NCI-H1105 treated with DMSO at 0.1 percent for 48 hours (cell line): ENCODE measurements around the gene CAPG.
"Not testable (repeated sequence)": the region's sequence is repeated elsewhere in the genome, so short reads cannot be mapped to it uniquely, and the experiment has no call there.

Source experiments
- DNase-seq: peaks from one replicate; lab custom pipeline; 2025; lab: John Stamatoyannopoulos, UW

The CAPG gene

DNA sequence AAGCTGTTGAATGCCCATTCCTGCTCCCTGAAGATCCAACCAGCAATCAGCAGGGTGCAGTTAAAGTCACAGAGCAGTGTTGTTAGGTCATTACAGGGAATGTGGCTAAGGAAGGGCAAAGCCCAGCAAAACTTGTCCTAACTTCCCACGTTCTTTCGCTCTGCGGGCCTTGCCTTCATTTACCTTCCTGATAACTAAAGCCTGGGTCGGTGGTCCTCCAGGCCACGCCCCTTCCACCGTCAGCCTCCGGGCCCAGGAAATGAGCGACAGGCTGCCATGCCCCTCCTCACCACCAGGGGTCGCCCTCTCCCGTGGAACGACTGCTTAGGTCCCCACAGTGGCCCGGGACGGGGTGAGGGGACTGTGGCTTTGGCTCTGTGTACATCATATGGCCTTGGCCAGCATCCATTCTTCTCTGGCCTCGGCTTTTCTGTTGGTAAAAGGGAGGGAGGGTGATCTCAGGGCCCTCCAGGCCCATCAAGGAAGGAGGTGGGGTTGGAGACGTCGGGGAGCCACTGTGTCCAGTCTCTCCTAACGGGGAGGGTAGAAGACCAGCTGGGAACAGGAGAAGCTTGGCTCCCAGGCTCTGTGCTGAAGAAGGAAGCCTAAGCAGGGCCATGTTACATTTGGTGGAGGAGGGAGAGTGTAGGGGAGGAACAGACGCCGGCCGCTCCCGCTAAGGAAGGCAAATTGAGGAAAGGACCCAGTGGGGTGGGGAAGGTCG is 10.5 kb upstream of the CAPG start:
- DNase-seq = peak; percentile 66

DNA sequence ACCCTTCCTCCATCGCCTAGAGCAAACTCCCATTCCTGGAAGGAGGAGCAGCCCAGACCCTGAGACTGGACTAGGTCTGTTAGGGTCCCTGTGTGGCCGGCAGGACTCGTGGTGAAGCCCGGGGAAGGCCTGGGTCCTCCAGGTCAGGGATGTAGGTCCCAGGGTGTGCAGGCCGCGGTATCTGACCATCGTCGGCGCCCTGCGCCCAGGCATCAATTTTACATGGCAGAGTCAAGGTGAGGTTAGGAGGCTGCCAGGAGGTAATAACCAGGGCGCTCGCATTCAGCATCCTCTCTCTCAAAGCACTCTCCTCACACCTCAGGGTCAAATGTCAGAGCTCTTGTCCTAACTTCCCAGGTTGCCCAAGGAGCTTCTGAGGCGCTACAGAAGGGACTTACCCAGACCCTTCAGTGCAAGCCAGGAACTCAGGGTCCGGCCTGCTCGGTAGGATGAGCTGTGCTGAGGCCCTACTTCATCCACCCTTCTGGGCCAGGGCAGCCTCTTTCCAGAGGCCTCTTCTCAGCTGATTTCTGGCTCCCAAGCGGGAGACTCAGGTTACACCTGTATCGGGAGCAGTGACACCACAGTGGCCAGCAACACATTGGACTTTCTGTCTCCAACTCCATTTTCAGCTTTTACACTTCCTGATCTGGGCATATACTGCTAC is 9.0 kb upstream of the CAPG start:
- no peak for DNase-seq

DNA sequence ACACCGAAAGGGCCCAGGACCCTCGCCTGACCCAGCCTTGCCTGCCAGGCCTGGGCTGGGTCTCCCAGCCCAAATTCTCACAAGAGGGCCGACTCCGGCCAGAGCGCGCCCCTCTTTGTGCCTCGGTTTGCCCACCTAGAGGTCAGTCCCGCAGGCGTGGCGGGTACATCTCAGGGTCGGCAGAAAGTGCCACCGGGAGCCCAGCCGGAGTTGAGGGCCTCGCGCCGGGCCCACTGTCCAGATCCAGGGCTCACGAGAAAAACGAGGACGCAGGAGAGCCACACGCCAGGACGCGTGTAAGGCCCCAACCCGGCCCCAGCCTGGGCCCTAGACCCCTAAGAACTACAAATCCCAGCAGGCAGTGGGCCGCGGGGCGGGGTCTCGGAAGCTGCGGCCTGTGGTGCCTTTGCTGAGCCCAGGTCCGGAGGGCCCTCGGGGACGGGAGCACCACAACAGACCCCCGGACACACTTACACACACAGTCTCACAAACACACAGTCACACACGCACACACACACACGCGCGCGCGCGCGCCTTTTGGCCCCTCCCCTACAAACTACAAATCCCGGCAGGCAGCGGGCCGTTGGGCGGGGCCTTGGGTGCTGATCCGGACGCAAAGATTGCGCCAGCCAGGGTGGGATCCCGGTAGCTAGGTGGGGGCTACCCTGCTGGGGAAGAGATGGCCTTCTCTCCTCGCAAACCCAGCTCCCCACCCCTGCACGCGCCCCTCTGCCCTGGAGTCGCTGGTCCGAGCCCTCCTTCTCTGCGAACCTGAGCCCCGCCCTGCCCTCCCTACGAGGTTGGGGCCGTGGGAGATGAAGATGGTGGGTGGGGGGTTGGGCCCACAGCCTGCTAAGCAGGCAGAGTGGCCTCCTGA is 8.2 kb upstream of the CAPG start, which contains the start of gene SH2D6:
Gene SH2D6 (plus strand): TSS at position 583 of the 877 bp plus-strand sequence. CDS start 10,752 bp downstream, outside the sequence.
- DNase-seq = peak; percentile 75

DNA sequence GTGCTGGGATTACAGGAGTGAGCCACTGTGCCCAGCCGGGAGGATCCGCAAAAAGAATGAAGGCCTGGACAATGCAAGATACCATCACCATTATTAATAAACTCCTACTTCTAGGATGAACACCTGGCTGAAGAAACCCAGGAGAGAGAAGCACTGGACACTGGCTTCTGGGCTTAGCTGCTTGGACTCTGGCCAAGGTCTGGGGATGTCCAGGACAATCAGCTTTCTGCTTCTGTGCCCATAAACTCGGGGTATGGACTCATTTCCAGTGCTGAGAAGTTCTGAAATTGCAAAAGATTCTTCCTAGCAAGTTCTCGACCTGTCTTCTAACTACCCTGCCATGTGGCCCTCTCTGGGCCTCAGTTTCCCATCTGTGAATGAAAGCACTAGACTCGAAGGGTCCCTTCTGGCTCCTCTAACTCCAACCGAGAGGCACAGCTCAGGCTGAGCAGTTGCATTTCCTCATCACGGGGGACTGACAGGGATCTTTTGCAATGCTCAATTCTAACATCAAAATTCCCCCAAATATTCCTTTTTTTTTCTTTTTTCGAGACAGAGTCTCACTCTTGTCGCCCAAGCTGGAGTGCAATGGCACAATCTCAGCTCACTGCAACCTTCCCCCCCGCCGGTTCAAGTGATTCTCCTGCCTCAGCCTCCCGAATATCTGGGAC is 5.9 kb upstream of the CAPG start:
- DNase-seq = no peak

DNA sequence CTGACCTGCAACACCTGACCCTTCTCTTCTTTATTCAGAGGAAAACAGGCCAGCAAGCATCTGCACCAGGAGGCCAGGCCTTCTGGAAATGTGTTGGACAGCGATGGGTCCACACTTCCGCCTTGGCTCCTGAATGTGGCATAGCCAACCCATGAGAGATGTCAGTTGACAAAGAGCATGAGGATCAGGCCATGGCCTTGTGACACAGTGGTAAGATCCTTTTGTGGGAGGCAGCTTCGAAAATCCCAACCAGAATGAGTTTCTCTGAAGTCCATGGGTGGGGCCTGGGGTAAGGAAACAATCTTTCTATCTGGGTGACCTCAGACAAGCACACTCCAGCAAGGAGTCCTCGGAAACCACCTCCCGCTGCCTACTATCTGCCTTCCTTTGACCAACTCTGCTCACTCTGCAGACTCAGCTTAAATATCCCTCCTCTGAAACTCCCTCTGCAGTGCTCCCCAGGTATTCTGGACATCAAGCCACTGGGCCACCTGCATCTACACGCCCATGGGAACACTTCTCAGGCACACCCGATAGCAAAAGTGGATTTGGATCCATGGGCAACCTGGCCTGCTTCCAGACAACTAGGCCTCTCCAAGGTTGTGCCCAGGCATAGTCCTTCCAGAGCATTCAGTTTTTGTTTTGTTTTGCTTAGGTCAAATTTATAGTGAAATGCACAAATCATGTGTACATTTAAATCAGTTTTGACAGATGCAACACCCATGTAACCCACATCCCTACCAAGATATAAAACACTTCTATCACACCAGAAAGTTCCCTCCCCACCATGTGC is 4.8 kb upstream of the CAPG start:
- DNase-seq = no peak

DNA sequence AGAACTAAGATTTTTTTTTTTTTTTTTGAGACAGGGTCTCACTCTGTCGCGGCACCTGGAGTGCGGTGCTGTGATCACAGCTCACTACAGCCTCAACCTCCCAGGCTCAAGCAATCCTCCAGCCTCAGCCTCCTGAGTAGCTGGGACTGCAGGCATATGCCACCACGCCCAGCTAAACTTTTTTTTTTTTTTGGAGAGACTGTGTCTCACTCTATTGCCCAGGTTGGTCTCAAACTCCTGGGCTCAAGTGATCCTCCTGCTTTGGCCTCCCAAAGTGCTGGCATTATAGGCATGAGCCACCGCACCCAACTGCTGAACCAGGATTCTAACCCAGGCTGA is 4.2 kb upstream of the CAPG start:
- DNase-seq = not testable (repeated sequence)

DNA sequence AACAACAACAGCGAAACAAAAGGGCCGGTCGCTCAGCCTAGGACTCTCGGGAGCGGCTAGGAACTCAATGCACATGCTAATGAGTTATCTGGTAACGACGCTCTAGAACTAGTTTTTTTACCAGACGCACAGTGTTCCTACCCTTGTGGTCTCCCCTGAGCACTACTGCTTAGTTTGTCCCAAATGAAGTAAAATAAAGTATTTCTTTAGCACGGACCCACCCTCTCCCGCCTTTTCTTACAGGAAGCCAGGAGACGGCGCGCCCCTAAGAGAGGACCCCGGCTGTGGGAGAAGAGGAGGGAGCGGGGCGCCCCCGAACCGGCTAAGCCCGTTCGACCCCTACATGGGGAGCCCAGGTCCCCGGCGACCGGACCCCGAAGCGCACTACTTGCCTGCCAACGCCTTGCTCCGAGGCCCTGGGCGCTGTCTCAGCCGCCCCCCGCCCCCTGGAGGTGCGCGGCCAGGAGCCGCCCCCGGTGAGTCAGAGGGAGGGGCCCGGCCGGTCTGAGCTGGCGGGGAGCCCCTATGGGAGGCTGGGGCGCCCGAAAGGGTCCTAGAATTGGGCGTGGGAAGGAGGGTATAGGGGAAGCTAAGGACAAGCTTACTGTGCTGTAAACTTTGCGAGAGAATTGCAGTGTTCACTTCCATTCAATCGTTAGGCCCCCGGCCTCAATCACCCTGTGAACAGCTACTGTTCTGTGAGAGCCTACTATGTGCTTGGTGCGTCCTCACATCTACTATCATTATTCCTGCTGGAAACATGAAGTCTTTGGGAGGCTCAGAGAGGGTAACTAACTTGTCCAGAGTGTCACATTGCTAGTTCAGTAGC is 3.6 kb upstream of the CAPG start:
- no peak for DNase-seq

DNA sequence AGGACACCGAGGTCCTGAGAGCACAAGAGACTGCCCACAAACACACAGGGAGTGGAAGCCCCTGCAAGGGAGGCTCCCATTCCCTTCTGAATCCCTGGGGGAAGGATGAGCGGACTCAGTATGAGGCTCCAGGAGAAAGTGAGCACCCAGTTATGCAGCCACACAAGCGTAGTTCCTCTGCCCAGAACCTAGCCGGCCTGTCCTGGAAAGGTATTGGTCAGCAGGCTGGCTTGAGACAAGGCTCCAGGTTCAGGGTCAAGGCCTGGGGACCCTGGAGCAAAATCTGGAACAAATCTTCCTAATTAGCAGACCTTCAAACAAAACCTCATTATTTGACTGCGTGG is 1.2 kb upstream of the CAPG start:
- no peak for DNase-seq

DNA sequence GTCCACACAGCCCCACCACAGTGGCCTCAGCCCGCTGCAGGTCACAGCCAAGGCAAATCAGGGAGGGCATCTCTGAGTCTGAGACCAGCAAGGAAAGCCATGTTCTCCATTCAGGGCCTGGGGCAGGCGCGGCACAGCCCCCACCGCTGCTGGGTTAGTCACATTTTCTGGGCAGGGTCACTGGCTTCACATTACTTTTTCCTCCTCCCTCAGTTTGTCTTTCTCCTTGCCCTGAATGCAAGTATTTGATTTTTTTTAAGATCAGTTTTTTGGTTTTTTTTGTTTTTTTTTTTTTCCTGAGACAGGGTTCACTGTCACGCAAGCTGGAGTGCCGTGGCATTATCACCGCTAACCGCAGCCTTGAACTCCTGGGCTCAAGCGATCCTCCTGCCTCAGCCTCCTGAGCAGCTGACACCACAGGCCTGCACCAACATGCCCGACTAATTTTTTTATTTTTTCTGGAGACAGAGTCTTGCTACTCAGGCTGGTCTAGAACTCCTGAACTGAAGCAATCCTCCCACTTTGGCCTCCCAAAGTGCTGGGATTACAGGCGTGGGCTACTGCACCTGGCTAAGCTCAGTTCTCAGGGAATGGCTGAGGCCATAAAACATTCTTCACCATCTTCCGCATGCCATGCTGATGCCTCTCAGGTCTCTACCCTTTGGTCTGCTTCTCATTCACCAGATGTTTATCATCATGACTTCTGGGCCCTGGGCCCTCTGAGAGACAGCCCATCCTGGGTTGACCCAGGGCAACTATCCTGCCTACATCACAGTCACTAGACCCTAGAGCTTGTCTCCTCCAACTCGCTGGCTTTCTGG is 628 bp upstream of the CAPG start:
- DNase-seq = no peak

- no peak for DNase-seq
Observed at GRCh38 chr2:85405201-85406059, 4.7 kb downstream of the CAPG start.

- DNase-seq = no peak
Observed at GRCh38 chr2:85401844-85402243, 8.3 kb downstream of the CAPG start.

DNA sequence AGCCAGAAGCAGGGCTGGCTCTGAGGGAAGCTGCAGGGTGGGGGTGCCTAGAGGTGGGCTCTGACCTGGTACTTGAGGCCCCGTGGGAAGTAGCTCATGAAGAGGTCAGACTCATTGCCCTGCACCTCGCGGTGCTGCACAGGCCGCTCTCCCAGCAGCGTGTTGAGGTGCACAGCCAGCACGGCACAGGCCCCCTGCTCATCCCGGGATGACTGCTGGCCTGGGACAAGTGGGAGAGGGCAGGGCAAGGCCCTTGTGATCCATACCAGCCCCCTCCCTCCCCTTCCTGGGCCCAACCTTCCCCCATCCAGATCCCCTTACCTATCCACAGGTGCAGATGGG is 8.7 kb downstream of the CAPG start:
- no peak for DNase-seq

- no peak for DNase-seq
Observed at GRCh38 chr2:85400541-85401463, 9.4 kb downstream of the CAPG start.

GRCh38 chr2:85400023-85400422 is 10.1 kb downstream of the CAPG start:
- DNase-seq = no peak

DNA sequence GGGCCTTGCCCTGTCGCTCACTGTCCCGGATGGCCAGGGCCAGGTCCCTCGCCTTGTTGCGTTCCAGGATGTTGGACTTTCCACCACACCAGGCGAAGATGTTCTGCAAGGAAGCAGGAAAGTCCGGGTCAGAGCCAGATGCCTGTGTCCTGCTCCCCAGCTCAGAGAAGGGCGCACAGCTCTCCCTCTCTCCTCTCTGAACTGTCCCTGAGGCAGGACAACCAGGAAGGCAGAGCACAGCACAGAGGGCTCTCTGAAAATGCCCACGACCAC is 11.0 kb downstream of the CAPG start:
- DNase-seq = no peak

DNA sequence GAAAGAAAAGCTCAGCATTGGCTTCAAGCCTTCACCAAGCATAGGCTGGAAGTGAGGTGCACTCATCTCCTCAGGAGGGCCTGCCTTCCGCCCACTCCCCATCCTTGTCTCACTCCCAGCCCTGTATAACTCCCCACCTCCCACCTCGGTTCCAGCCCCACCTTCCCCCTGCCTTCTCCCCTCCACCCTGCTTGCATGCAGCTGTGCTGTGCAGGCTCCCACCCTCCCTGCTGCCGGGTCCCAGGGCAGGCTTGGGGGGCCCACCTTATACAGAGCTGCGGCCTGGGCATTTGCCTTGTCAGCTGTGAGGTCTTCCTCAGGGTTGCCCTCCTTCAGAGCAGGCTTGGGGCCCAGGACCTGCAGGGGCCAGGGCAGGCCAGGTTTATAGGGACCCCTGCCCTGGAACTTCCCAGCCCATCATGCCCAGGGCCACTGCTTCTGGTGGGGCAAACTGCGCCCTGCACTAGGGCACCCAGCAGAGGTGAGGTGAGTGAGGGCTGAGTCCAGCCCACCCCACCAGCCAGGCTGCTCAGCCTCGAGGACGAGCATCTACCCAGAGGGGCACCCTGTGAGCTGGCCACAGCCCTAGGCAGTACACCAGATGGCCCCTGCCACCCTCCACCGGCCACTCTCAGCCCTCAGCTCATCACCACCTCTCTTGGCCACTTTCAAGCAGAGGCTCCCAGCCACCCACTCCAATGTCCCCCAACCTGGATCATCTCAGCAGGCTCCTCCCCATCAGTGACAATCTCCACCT is 11.6 kb downstream of the CAPG start:
- DNase-seq = no peak

- DNase-seq = no peak
Observed at GRCh38 chr2:85397925-85398331, 12.2 kb downstream of the CAPG start.
